HCT116 (cell line): ENCODE data around the gene DFFA. TPM values are rescaled to one million over a fixed set of nuclear protein-coding genes. Genes with fewer than 3 reads are reported as not detected.

Experiments used
- ATAC-seq: fragments of 200-7000 bp; cut with Tn5 transposase; 2 replicates; pipeline ENCODE4 v1.9.1; 2020; ENCODE audit warnings: mild to moderate bottlenecking, moderate library complexity
- BruUV-seq: library from RNA; stranded (reverse); fragments of 400-500 nt; replicated peaks from 2 replicates; lab custom pipeline; 2021; lab: Mats Ljungman, UMichigan
- CTCF ChIA-PET: fragments of 300-600 bp; sonication (Branson Sonifier 250); formaldehyde crosslinking; loops from one replicate; lab custom pipeline; 2021; ENCODE audit warnings: antibody characterized with exemption; lab: Charles Lee
- POLR2A ChIA-PET: fragments of 300-600, 350-600 bp; sonication (Branson Sonifier 250); formaldehyde crosslinking; loops from one replicate; lab custom pipeline; 2021; ENCODE audit warnings: antibody characterized with exemption; lab: Charles Lee
- RAD21 ChIA-PET, 2 experiments: fragments of 300-600 bp; sonication (Branson Sonifier 250); formaldehyde crosslinking; loops; one replicate each; lab custom pipeline; 2023; ENCODE audit warnings: low total read pairs in 2 of 2; ENCODE audit not compliant: uncharacterized antibody in 2 of 2, unreplicated experiment in 2 of 2, low non-redundant PET in 1 of 2; lab: Charles Lee
- DNase-seq: peaks from one replicate; pipeline ENCODE4 v3.0.0-alpha.2; 2010; ENCODE audit warnings: low read depth, low spot score
- H2AFZ ChIP-seq: fragments of 200-600 bp; shearing (Covaris generic), sonication (generic); 2 replicates; pipeline ENCODE4 v1.6.1; 2017; ENCODE audit warnings: low read depth, mixed run types, mixed read lengths, antibody characterized with exemption, low read length; ENCODE audit not compliant: poor library complexity, severe bottlenecking
- H3K27ac ChIP-seq: 2 replicates; pipeline ENCODE4 v1.5.1; 2012; ENCODE audit warnings: low read depth, low read length
- H3K27me3 ChIP-seq: fragments of 200-600 bp; sonication (generic); 2 replicates; pipeline ENCODE4 v1.6.1; 2016; ENCODE audit warnings: mixed run types, low read length, mixed read lengths; ENCODE audit not compliant: insufficient read depth
- H3K36me3 ChIP-seq, 2 experiments: fragments of 200-500 bp in 1 of 2; fragments of 200-600 bp in 1 of 2; sonication (Bioruptor generic) in 1 of 2; sonication (generic) in 1 of 2; 2 replicates each; pipeline versions ENCODE4 v1.5.1 to v1.6.1; 2014 to 2016; ENCODE audit warnings: low read length in 2 of 2, inconsistent platforms in 1 of 2, mixed read lengths in 1 of 2, mixed run types in 1 of 2; ENCODE audit not compliant: insufficient read depth in 2 of 2, control insufficient read depth in 1 of 2
- H3K4me1 ChIP-seq, 2 experiments: fragments of 200-600 bp in 1 of 2; sonication (generic) in 1 of 2; 2 replicates each; pipeline versions ENCODE4 v1.5.1 to v1.6.1; 2012 to 2017; ENCODE audit warnings: low read length in 2 of 2, inconsistent platforms in 1 of 2, mild to moderate bottlenecking in 1 of 2, mixed read lengths in 1 of 2, mixed run types in 1 of 2, moderate library complexity in 1 of 2; ENCODE audit not compliant: insufficient read depth in 2 of 2, control insufficient read depth in 1 of 2
- H3K4me2 ChIP-seq: fragments of 200-600 bp; sonication (generic); 2 replicates; pipeline ENCODE4 v1.6.1; 2017; ENCODE audit warnings: mixed run types, low read length, mixed read lengths
- H3K4me3 ChIP-seq, 2 experiments: fragments of 200-600 bp in 1 of 2; sonication (generic) in 1 of 2; replicated peaks in 1 of 2; 2 replicates each; pipeline ENCODE4 v1.5.1; 2011 to 2016; ENCODE audit warnings: low read length in 2 of 2, control low read depth in 1 of 2, low read depth in 1 of 2, mild to moderate bottlenecking in 1 of 2, mixed read lengths in 1 of 2, mixed run types in 1 of 2
- H3K79me2 ChIP-seq: fragments of 200-600 bp; sonication (generic); 2 replicates; pipeline ENCODE4 v1.6.1; 2017; ENCODE audit warnings: mild to moderate bottlenecking, mixed run types, low read length, moderate library complexity, mixed read lengths; ENCODE audit not compliant: insufficient read depth
- H3K9ac ChIP-seq: fragments of 200-600 bp; sonication (generic); 2 replicates; pipeline ENCODE4 v1.6.1; 2016; ENCODE audit warnings: low read length, mixed read lengths
- H3K9me2 ChIP-seq: fragments of 200-600 bp; sonication (generic), shearing (Covaris generic); 2 replicates; pipeline ENCODE4 v1.6.1; 2017; ENCODE audit warnings: mixed run types, mild to moderate bottlenecking, moderate library complexity; ENCODE audit not compliant: insufficient read depth
- H3K9me3 ChIP-seq, 2 experiments: fragments of 200-500 bp in 1 of 2; fragments of 200-600 bp in 1 of 2; sonication (Bioruptor generic) in 1 of 2; sonication (generic) in 1 of 2; 2 replicates each; pipeline ENCODE4 v1.6.1; 2014 to 2017; ENCODE audit warnings: low read length in 2 of 2, mixed read lengths in 2 of 2, inconsistent platforms in 1 of 2, low read depth in 1 of 2, mild to moderate bottlenecking in 1 of 2, mixed run types in 1 of 2, moderate library complexity in 1 of 2; ENCODE audit not compliant: control insufficient read depth in 1 of 2, insufficient read depth in 1 of 2
- H4K20me1 ChIP-seq: fragments of 200-600 bp; sonication (generic), shearing (Covaris generic); 2 replicates; pipeline ENCODE4 v1.6.1; 2017; ENCODE audit warnings: mixed run types, mild to moderate bottlenecking, moderate library complexity; ENCODE audit not compliant: insufficient read depth
- ATF3 ChIP-seq: IDR thresholded peaks from 2 replicates; pipeline ENCODE4 v1.6.1; 2012
- CBX3 ChIP-seq: IDR thresholded peaks from 2 replicates; pipeline ENCODE4 v1.6.1; 2012; ENCODE audit warnings: low read depth
- CEBPB ChIP-seq: IDR thresholded peaks from 2 replicates; pipeline ENCODE4 v1.6.1; 2012; ENCODE audit warnings: low read depth
- EGR1 ChIP-seq: IDR thresholded peaks from 2 replicates; pipeline ENCODE4 v1.6.1; 2012; ENCODE audit warnings: low read depth
- EZH2phosphoT487 ChIP-seq: fragments of 200-600 bp; IDR thresholded peaks from 2 replicates; pipeline ENCODE4 v1.6.1; 2018; ENCODE audit warnings: antibody characterized with exemption, borderline replicate concordance
- SP1 ChIP-seq: IDR thresholded peaks from 2 replicates; pipeline ENCODE4 v1.6.1; 2012; ENCODE audit warnings: low read depth
- SRF ChIP-seq: IDR thresholded peaks from 2 replicates; pipeline ENCODE4 v1.6.1; 2012; ENCODE audit warnings: low read depth
- TCF7L2 ChIP-seq: IDR thresholded peaks from 2 replicates; pipeline ENCODE4 v1.7.0; 2011; ENCODE audit warnings: borderline replicate concordance, inconsistent platforms; ENCODE audit not compliant: insufficient read depth, insufficient read length; ENCODE audit errors: extremely low read depth
- intact Hi-C: fragments of 100-400 bp; cut with micrococcal nuclease; formaldehyde crosslinking; loops from 2 replicates; pipeline ENCODE4 v1.10.0; 2022
- total RNA-seq: library from RNA; stranded (reverse); gene quantifications from one replicate; pipeline ENCODE4 v1.2.1, GENCODE V29; 2021; ENCODE audit not compliant: unreplicated experiment
- TF ChIP-seq, protein P1 (sequence below), 3 experiments: fragments of 200-600 bp in 1 of 3; sonication (generic) in 1 of 3; IDR thresholded peaks in 2 of 3; conservative IDR thresholded peaks in 1 of 3; 2 replicates each; pipeline ENCODE4 v1.5.1; 2012 to 2017; ENCODE audit warnings: low read depth in 2 of 3, low read length in 2 of 3, antibody characterized with exemption in 1 of 3, borderline replicate concordance in 1 of 3, control low read depth in 1 of 3, mild to moderate bottlenecking in 1 of 3, mixed read lengths in 1 of 3, mixed run types in 1 of 3, moderate library complexity in 1 of 3; ENCODE audit not compliant: insufficient read depth in 1 of 3
- TF ChIP-seq, protein P2 (sequence below): IDR thresholded peaks from 2 replicates; pipeline ENCODE4 v1.6.1; 2012

Gene DFFA
- total RNA-seq, 1 experiment from 2014 or later, result 67.7 TPM

- Histone ChIP-seq H2AFZ (no peak overlapping the region), H3K9ac (no peak overlapping the region), H3K9me2 (no peaks in the 10 kb centered on the region), H4K20me1 (no peaks in the 10 kb centered on the region), H3K4me1 (no peaks in the 10 kb centered on the region), H3K79me2 (peaks cover 73% of the 10 kb centered on the region), H3K9me3 (no peaks in the 10 kb centered on the region), H3K4me2 (no peak overlapping the region), H3K36me3 (no peaks in the 10 kb centered on the region), H3K27me3 (no peaks in the 10 kb centered on the region), H3K4me3 (no peak overlapping the region), H3K27ac (no peak overlapping the region)
- TF ChIP-seq ATF3 (no peak), EGR1 (no peak), TCF7L2 (no peak), CEBPB (no peak), CBX3 (no peak), SRF (no peak), EZH2phosphoT487 (no peak), SP1 (no peak)
- TF ChIP-seq, protein P1, sequence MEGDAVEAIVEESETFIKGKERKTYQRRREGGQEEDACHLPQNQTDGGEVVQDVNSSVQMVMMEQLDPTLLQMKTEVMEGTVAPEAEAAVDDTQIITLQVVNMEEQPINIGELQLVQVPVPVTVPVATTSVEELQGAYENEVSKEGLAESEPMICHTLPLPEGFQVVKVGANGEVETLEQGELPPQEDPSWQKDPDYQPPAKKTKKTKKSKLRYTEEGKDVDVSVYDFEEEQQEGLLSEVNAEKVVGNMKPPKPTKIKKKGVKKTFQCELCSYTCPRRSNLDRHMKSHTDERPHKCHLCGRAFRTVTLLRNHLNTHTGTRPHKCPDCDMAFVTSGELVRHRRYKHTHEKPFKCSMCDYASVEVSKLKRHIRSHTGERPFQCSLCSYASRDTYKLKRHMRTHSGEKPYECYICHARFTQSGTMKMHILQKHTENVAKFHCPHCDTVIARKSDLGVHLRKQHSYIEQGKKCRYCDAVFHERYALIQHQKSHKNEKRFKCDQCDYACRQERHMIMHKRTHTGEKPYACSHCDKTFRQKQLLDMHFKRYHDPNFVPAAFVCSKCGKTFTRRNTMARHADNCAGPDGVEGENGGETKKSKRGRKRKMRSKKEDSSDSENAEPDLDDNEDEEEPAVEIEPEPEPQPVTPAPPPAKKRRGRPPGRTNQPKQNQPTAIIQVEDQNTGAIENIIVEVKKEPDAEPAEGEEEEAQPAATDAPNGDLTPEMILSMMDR (IDR thresholded peaks at IDR 0.05 in 2 of 3, conservative IDR thresholded peaks at IDR 0.05 in 1 of 3; ENCODE audit: borderline replicate concordance in 1 of 3, insufficient read depth in 1 of 3, low read depth in 2 of 3, low read length in 2 of 3), result no peak
- TF ChIP-seq, protein P2, sequence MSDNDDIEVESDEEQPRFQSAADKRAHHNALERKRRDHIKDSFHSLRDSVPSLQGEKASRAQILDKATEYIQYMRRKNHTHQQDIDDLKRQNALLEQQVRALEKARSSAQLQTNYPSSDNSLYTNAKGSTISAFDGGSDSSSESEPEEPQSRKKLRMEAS, result no peak
- DNase-seq, result no peak
- intact Hi-C loops, result no loop called here
- POLR2A ChIA-PET, result no interaction called here
- CTCF ChIA-PET, result no interaction called here
- ATAC-seq, result no peak
- RAD21 ChIA-PET, result no interaction called here
- no TSS peak for BruUV-seq
Observed at GRCh38 chr1:10517677-10517982, 45.3 kb upstream of the DFFA start.
